ENCODE data around the gene TBL3.

- TF ChIP-seq CTCF (IDR thresholded peaks at IDR 0.05; ENCODE audit: control extremely low read depth in 1 of 3, insufficient read depth in 1 of 3, low read depth in 1 of 3, low read length in 3 of 3), result no peak
- TF ChIP-seq SIN3A (conservative IDR thresholded peaks at IDR 0.05 in 1 of 2, IDR thresholded peaks at IDR 0.05 in 1 of 2; ENCODE audit: low read depth in 1 of 2, low read length in 2 of 2), result no peak
- TF ChIP-seq ZNF274 (IDR thresholded peaks at IDR 0.05; ENCODE audit: borderline replicate concordance, extremely low read depth, low read length), result no peak
- no peak for TF ChIP-seq EZH2 (IDR thresholded peaks at IDR 0.05; ENCODE audit: low read depth, low read length, severe bottlenecking)
- no peak for TF ChIP-seq POLR2AphosphoS5 (IDR thresholded peaks at IDR 0.05; ENCODE audit: low read depth, low read length)
- no peak for TF ChIP-seq USF2 (IDR thresholded peaks at IDR 0.05; ENCODE audit: low read length)
These were observed 43.5 kb downstream of the TBL3 start for GRCh38 chr16:2015117-2015946.

Measured in H1 (cell line).